Keratinocyte (primary cell): Measurements from ENCODE around the gene DRC1. TPM values are rescaled to one million over a fixed set of nuclear protein-coding genes. Genes with fewer than 3 reads are reported as not detected.

Source experiments
- DNase-seq: peaks from one replicate; pipeline ENCODE4 v3.0.0-alpha.2; 2011; ENCODE audit warnings: low read depth, missing footprints, low spot score
- FAIRE-seq: peaks from 2 replicates; lab custom pipeline; 2011; peaks lifted over from hg19 to GRCh38; lab: Jason Lieb, UNC
- H2AFZ ChIP-seq: 2 replicates; pipeline ENCODE4 v1.6.0; 2012; ENCODE audit warnings: low read length, control low read depth, inconsistent platforms; ENCODE audit not compliant: control insufficient read depth
- H3K27ac ChIP-seq: 2 replicates; pipeline ENCODE4 v1.5.1; 2011; ENCODE audit warnings: low read length; ENCODE audit not compliant: control insufficient read depth, insufficient read depth
- H3K27me3 ChIP-seq: 3 replicates; pipeline ENCODE4 v1.6.0; 2011; ENCODE audit warnings: low read length; ENCODE audit not compliant: control insufficient read depth, insufficient read depth; ENCODE audit errors: extremely low read depth
- H3K36me3 ChIP-seq, 2 experiments: 2 replicates in 1 of 2; 3 replicates in 1 of 2; pipeline ENCODE4 v1.5.1; 2011; ENCODE audit warnings: low read length in 2 of 2, mild to moderate bottlenecking in 1 of 2; ENCODE audit not compliant: control insufficient read depth in 2 of 2, insufficient read depth in 2 of 2; ENCODE audit errors: extremely low read depth in 1 of 2
- H3K4me1 ChIP-seq: 3 replicates; pipeline ENCODE4 v1.5.1; 2011; ENCODE audit warnings: low read length; ENCODE audit not compliant: control insufficient read depth, insufficient read depth; ENCODE audit errors: extremely low read depth
- H3K4me2 ChIP-seq: 3 replicates; pipeline ENCODE4 v1.6.0; 2011; ENCODE audit warnings: low read depth, low read length; ENCODE audit not compliant: control insufficient read depth, insufficient read depth; ENCODE audit errors: extremely low read depth
- H3K4me3 ChIP-seq, 3 experiments: fragments of 200-600 bp in 1 of 3; sonication (generic) in 1 of 3; 2 replicates in 2 of 3; 3 replicates in 1 of 3; pipeline ENCODE4 v1.5.1; 2011 to 2016; ENCODE audit warnings: low read length in 3 of 3, mild to moderate bottlenecking in 3 of 3, control low read depth in 2 of 3, inconsistent platforms in 1 of 3, low read depth in 1 of 3, mixed read lengths in 1 of 3, mixed run types in 1 of 3, moderate library complexity in 1 of 3; ENCODE audit not compliant: control insufficient read depth in 2 of 3, insufficient read depth in 2 of 3; ENCODE audit errors: extremely low read depth in 1 of 3
- H3K79me2 ChIP-seq: 2 replicates; pipeline ENCODE4 v1.6.0; 2012; ENCODE audit warnings: low read length; ENCODE audit not compliant: control insufficient read depth, insufficient read depth
- H3K9ac ChIP-seq: 3 replicates; pipeline ENCODE4 v1.6.0; 2011; ENCODE audit warnings: low read length; ENCODE audit not compliant: control insufficient read depth, insufficient read depth; ENCODE audit errors: extremely low read depth
- H3K9me1 ChIP-seq: 3 replicates; pipeline ENCODE4 v1.6.0; 2011; ENCODE audit warnings: low read length; ENCODE audit not compliant: control insufficient read depth, insufficient read depth; ENCODE audit errors: extremely low read depth
- H3K9me3 ChIP-seq: 2 replicates; pipeline ENCODE4 v1.5.1; 2012; ENCODE audit warnings: low read depth, low read length; ENCODE audit not compliant: control insufficient read depth
- H4K20me1 ChIP-seq: 3 replicates; pipeline ENCODE4 v1.6.0; 2011; ENCODE audit warnings: low read length; ENCODE audit not compliant: control insufficient read depth, insufficient read depth; ENCODE audit errors: extremely low read depth
- EZH2 ChIP-seq: IDR thresholded peaks from one replicate; pipeline ENCODE4 v1.6.1; 2012; ENCODE audit warnings: inconsistent platforms, mild to moderate bottlenecking, low read length, moderate library complexity
- dilution Hi-C: fragments of 300-500 bp; cut with MboI; formaldehyde crosslinking; loops from one replicate; pipeline ENCODE4 v1.7.0; 2020; ENCODE audit warnings: low sequenced_read_pairs; ENCODE audit not compliant: extremely low pct_ligation_motif_present
- polyA plus RNA-seq, 5 experiments: library from polyadenylated mRNA; depleted of rRNA in 3 of 5; stranded (reverse) in 3 of 5; stranded (forward) in 1 of 5; unstranded in 1 of 5; fragments of >200 nt; gene quantifications; 1 replicate in 1 of 5; 2 replicates in 3 of 5; 3 replicates in 1 of 5; pipeline versions ENCODE4 v1.2.1 to v1.2.3, GENCODE V29; 2011 to 2012; ENCODE audit warnings: missing spikeins in 2 of 5, low read depth in 1 of 5, low replicate concordance in 1 of 5
- TF ChIP-seq, protein P1 (sequence below), 3 experiments: IDR thresholded peaks in 1 of 3; conservative IDR thresholded peaks in 1 of 3; optimal IDR thresholded peaks in 1 of 3; 2 replicates in 2 of 3; 3 replicates in 1 of 3; pipeline versions ENCODE3 to v1.5.1; 2011; ENCODE audit warnings: low read length in 3 of 3, mild to moderate bottlenecking in 3 of 3, moderate library complexity in 2 of 3, control low read depth in 1 of 3, inconsistent platforms in 1 of 3; ENCODE audit not compliant: insufficient read depth in 2 of 3; ENCODE audit errors: extremely low read depth in 1 of 3

DRC1 gene
- polyA plus RNA-seq, 1 donor (not counting 4 experiments of a cell fraction or from before 2014, with no cell fraction given) = not detected

GRCh38 chr2:26448651-26449050 lies 46.9 kb downstream of the DRC1 start:
- dilution Hi-C loops = no loop called here
- DNase-seq = no peak
- peaks cover 9% of the 10 kb centered on the region for H3K27me3 ChIP-seq
- TF ChIP-seq, protein P1, sequence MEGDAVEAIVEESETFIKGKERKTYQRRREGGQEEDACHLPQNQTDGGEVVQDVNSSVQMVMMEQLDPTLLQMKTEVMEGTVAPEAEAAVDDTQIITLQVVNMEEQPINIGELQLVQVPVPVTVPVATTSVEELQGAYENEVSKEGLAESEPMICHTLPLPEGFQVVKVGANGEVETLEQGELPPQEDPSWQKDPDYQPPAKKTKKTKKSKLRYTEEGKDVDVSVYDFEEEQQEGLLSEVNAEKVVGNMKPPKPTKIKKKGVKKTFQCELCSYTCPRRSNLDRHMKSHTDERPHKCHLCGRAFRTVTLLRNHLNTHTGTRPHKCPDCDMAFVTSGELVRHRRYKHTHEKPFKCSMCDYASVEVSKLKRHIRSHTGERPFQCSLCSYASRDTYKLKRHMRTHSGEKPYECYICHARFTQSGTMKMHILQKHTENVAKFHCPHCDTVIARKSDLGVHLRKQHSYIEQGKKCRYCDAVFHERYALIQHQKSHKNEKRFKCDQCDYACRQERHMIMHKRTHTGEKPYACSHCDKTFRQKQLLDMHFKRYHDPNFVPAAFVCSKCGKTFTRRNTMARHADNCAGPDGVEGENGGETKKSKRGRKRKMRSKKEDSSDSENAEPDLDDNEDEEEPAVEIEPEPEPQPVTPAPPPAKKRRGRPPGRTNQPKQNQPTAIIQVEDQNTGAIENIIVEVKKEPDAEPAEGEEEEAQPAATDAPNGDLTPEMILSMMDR (optimal IDR thresholded peaks at IDR 0.05 in 1 of 3, IDR thresholded peaks at IDR 0.05 in 1 of 3, conservative IDR thresholded peaks at IDR 0.05 in 1 of 3; ENCODE audit: extremely low read depth in 1 of 3, insufficient read depth in 2 of 3, low read length in 3 of 3) = no peak
- TF ChIP-seq EZH2 = no peak
- no peak overlapping the region for H3K9ac ChIP-seq
- no peak overlapping the region for H3K27ac ChIP-seq
- no peak overlapping the region for H3K4me3 ChIP-seq
- H3K9me3 ChIP-seq = no peaks in the 10 kb centered on the region
- H2AFZ ChIP-seq = no peak overlapping the region
- H3K4me1 ChIP-seq = no peaks in the 10 kb centered on the region
- no peaks in the 10 kb centered on the region for H3K9me1 ChIP-seq
- no peaks in the 10 kb centered on the region for H4K20me1 ChIP-seq
- no peak for FAIRE-seq
- no peaks in the 10 kb centered on the region for H3K36me3 ChIP-seq
- no peak overlapping the region for H3K4me2 ChIP-seq
- no peaks in the 10 kb centered on the region for H3K79me2 ChIP-seq

DNA sequence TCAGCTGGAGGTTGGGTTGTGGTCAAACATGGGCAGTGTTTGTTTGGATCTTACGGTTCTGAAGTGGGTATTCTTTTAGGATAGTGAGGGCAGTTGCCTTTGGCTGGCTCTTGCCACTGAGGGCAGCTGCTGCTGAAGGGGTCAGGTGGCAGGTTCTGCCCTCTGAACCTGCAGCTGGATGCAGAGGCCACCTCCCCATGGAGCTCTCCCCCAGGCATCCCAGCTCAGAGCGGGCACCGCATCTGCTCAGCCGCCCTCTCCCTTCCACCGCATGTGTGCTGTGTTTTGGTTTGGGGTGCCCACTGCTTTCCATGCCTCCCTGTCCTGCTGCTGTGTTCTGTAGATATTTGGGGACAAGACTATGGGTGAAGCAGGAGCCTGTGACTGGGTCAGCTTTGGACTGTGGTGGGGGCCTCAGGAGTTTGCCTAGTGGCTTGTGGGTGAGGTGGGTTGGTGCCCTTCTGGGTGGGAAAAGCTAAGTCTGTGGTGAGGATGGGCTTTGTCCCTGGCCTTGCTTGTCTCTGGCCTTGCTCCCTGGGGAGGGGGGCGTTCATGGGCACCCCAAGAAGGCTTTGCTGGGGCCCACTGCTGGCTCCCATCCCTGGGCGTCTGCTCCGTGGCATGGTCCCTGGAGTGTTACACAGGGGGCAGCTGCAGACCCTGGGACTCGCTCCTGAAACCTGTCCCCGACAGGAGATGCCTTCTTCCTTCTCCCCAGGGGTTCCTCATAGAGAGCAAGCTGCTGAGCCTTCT lies 47.7 kb downstream of the DRC1 start:
- DNase-seq = no peak
- Histone ChIP-seq H3K9me1 (no peaks in the 10 kb centered on the region), H3K36me3 (no peaks in the 10 kb centered on the region), H3K27ac (no peak overlapping the region), H4K20me1 (no peaks in the 10 kb centered on the region), H3K4me1 (no peaks in the 10 kb centered on the region), H2AFZ (no peak overlapping the region), H3K4me2 (no peak overlapping the region), H3K9me3 (no peaks in the 10 kb centered on the region), H3K79me2 (no peaks in the 10 kb centered on the region), H3K4me3 (no peak overlapping the region), H3K9ac (no peak overlapping the region), H3K27me3 (peaks cover 6% of the 10 kb centered on the region)
- TF ChIP-seq, protein P1 (optimal IDR thresholded peaks at IDR 0.05 in 1 of 3, IDR thresholded peaks at IDR 0.05 in 1 of 3, conservative IDR thresholded peaks at IDR 0.05 in 1 of 3; ENCODE audit: extremely low read depth in 1 of 3, insufficient read depth in 2 of 3, low read length in 3 of 3) = no peak
- TF ChIP-seq EZH2 = no peak
- dilution Hi-C loops = no loop called here
- FAIRE-seq = no peak
